Testis (tissue), 2 donors: ENCODE data around the gene HOXC6.

Experiments used
- CTCF ChIP-seq, 3 experiments: fragments of 450-650 bp in 2 of 3; fragments of 200-600 bp in 1 of 3; sonication (generic) in 1 of 3; IDR thresholded peaks; one replicate each; pipeline ENCODE4 v1.5.1; 2016 to 2019; ENCODE audit warnings: antibody characterized with exemption in 3 of 3, mild to moderate bottlenecking in 2 of 3, moderate library complexity in 1 of 3
- POLR2A ChIP-seq: fragments of 450-650 bp; IDR thresholded peaks from one replicate; pipeline ENCODE4 v1.6.1; 2017; ENCODE audit warnings: antibody characterized with exemption, mild to moderate bottlenecking, moderate library complexity

- TF ChIP-seq CTCF (IDR thresholded peaks at IDR 0.05): no peak
- TF ChIP-seq POLR2A: no peak
Measured at GRCh38 chr12:54060174-54060974, 32.1 kb downstream of the HOXC6 start.
